ENCODE measurements around the gene CILP2. TPM values are rescaled to one million over a fixed set of nuclear protein-coding genes. Genes with fewer than 3 reads are reported as not detected.

The CILP2 gene
- total RNA-seq, 1 donor from 2014 or later = 1.0 TPM

DNA sequence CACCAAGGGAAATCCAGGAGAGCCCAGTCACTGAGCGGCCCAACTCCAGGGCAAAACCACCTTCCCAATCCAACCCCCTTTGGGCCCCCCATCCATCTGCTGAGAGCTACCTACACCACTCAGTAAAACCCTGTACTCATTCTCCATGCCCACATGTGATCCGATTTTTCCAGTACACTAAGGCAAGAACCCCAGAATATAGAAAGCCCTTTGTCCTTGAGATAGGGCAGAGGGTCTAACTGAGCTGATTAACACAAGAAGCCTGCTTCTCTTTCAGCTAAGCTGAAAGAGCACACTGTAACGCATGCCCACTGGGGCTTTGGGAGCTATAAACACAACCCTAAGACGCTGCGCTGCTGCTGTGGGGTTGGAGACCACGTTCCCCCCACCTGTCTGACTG, 44.4 kb downstream of the CILP2 start:
- H3K4me1 Mint-ChIP-seq = peaks cover 16% of the 10 kb centered on the region
- peaks cover 5% of the 10 kb centered on the region for H3K36me3 Mint-ChIP-seq
- H3K4me3 Mint-ChIP-seq = no peak overlapping the region
- peaks cover 2% of the 10 kb centered on the region for H3K27me3 Mint-ChIP-seq (ENCODE audit: insufficient read depth, low read depth)
- TF ChIP-seq EZH2 (IDR thresholded peaks at IDR 0.05) (no peak), EZH2phosphoT487 (IDR thresholded peaks at IDR 0.05) (no peak)
- TF ChIP-seq, protein P1, sequence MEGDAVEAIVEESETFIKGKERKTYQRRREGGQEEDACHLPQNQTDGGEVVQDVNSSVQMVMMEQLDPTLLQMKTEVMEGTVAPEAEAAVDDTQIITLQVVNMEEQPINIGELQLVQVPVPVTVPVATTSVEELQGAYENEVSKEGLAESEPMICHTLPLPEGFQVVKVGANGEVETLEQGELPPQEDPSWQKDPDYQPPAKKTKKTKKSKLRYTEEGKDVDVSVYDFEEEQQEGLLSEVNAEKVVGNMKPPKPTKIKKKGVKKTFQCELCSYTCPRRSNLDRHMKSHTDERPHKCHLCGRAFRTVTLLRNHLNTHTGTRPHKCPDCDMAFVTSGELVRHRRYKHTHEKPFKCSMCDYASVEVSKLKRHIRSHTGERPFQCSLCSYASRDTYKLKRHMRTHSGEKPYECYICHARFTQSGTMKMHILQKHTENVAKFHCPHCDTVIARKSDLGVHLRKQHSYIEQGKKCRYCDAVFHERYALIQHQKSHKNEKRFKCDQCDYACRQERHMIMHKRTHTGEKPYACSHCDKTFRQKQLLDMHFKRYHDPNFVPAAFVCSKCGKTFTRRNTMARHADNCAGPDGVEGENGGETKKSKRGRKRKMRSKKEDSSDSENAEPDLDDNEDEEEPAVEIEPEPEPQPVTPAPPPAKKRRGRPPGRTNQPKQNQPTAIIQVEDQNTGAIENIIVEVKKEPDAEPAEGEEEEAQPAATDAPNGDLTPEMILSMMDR (IDR thresholded peaks at IDR 0.05) = no peak
- no peaks in the 10 kb centered on the region for H3K9me3 ChIP-seq (ENCODE audit: low read depth)
- no peaks in the 10 kb centered on the region for H3K9me3 Mint-ChIP-seq
- no peak overlapping the region for H3K27ac ChIP-seq
- H4K20me1 ChIP-seq (ENCODE audit: low read depth) = no peaks in the 10 kb centered on the region
- no peak overlapping the region for H3K9ac ChIP-seq
- no peak overlapping the region for H3K4me2 ChIP-seq
- no peaks in the 10 kb centered on the region for H3K27me3 ChIP-seq
- peaks cover 15% of the 10 kb centered on the region for H3K4me1 ChIP-seq
- no peaks in the 10 kb centered on the region for H3K36me3 ChIP-seq
- no peak overlapping the region for H2AFZ ChIP-seq (replicated peaks)
- DNase-seq (ENCODE audit: low spot score) = no peak
- no peaks in the 10 kb centered on the region for H3K79me2 ChIP-seq (ENCODE audit: low read depth)
- H3F3A ChIP-seq (ENCODE audit: low read depth) = peaks cover 6% of the 10 kb centered on the region
- no peak overlapping the region for H3K4me3 ChIP-seq
- no peak overlapping the region for H3K27ac Mint-ChIP-seq

DNA sequence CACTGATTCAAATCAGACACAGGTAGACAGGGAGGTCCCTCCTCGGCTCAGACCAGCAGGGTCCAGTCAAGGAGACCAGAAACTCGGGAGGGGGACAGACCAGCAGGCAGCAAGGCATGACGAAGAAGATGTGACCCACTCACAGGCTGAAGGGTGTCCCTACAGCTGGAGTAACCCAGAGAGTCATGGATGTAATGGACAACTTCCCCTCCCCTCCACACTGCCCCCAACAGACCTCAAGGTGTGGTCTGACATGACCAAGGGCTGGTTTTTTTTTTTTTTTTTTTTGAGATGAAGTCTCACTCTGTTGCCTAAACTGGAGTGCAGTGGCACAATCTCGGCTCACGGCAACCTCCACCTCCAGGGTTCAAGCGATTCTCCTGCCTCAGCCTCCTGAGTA, 46.3 kb downstream of the CILP2 start:
- H3K4me1 Mint-ChIP-seq = peaks cover 15% of the 10 kb centered on the region
- Histone ChIP-seq H3K9ac (no peak overlapping the region), H3K79me2 (ENCODE audit: low read depth) (no peaks in the 10 kb centered on the region), H4K20me1 (ENCODE audit: low read depth) (no peaks in the 10 kb centered on the region), H3F3A (ENCODE audit: low read depth) (peaks cover 6% of the 10 kb centered on the region), H3K4me1 (peaks cover 15% of the 10 kb centered on the region), H3K4me2 (no peak overlapping the region), H3K27me3 (no peaks in the 10 kb centered on the region), H3K27ac (no peak overlapping the region), H3K9me3 (ENCODE audit: low read depth) (no peaks in the 10 kb centered on the region), H3K4me3 (no peak overlapping the region), H2AFZ (replicated peaks) (no peak overlapping the region), H3K36me3 (no peaks in the 10 kb centered on the region)
- H3K27me3 Mint-ChIP-seq (ENCODE audit: insufficient read depth, low read depth) = peaks cover 4% of the 10 kb centered on the region
- H3K27ac Mint-ChIP-seq = no peak overlapping the region
- no peak overlapping the region for H3K4me3 Mint-ChIP-seq
- TF ChIP-seq EZH2phosphoT487 (IDR thresholded peaks at IDR 0.05) = no peak
- TF ChIP-seq, protein P1 (IDR thresholded peaks at IDR 0.05) = no peak
- TF ChIP-seq EZH2 (IDR thresholded peaks at IDR 0.05) = no peak
- peaks cover 7% of the 10 kb centered on the region for H3K36me3 Mint-ChIP-seq
- H3K9me3 Mint-ChIP-seq = no peaks in the 10 kb centered on the region
- no peak for DNase-seq (ENCODE audit: low spot score)

DNA sequence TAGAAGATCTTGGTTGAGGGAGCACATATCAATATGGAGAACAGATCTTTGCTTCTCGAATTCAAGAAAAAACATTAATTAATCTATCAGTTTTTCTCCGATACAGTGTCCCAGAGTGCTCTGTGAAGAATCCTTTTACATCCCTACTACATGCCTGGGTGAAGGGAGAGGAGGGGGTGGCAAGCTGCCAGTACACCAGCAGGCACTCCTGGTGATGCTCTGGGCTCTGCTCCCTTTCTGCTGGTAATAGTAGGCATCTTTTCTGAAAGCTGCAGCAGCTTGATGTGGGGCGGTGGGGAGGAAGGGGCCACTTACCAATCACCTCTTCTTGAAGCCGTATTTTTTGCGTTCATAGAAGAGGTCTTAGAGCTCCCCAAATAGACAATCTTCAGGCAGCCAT, 49.7 kb downstream of the CILP2 start:
- H3K27me3 ChIP-seq = no peaks in the 10 kb centered on the region
- no peaks in the 10 kb centered on the region for H4K20me1 ChIP-seq (ENCODE audit: low read depth)
- H3K4me1 ChIP-seq = peaks cover 5% of the 10 kb centered on the region
- H3K79me2 ChIP-seq (ENCODE audit: low read depth) = no peaks in the 10 kb centered on the region
- Mint-ChIP-seq H3K36me3 (peaks cover 7% of the 10 kb centered on the region), H3K9me3 (no peaks in the 10 kb centered on the region), H3K27me3 (ENCODE audit: insufficient read depth, low read depth) (peaks cover 6% of the 10 kb centered on the region), H3K4me3 (no peak overlapping the region), H3K27ac (no peak overlapping the region), H3K4me1 (peaks cover 5% of the 10 kb centered on the region)
- H3K9ac ChIP-seq = no peak overlapping the region
- H3K9me3 ChIP-seq (ENCODE audit: low read depth) = no peaks in the 10 kb centered on the region
- H3F3A ChIP-seq (ENCODE audit: low read depth) = peaks cover 9% of the 10 kb centered on the region
- H2AFZ ChIP-seq (replicated peaks) = no peak overlapping the region
- TF ChIP-seq EZH2 (IDR thresholded peaks at IDR 0.05) (no peak), EZH2phosphoT487 (IDR thresholded peaks at IDR 0.05) (no peak)
- TF ChIP-seq, protein P1 (IDR thresholded peaks at IDR 0.05) = no peak
- no peak for DNase-seq (ENCODE audit: low spot score)
- no peak overlapping the region for H3K27ac ChIP-seq
- no peak overlapping the region for H3K4me3 ChIP-seq
- no peaks in the 10 kb centered on the region for H3K36me3 ChIP-seq
- H3K4me2 ChIP-seq = no peak overlapping the region

Data from neural progenitor cell (in vitro differentiated cells).